ENCODE data around the gene IRS1.
A peak's percentile ranks its signal among the peaks of the same experiment; 100 is the strongest.

Gene IRS1

DNA sequence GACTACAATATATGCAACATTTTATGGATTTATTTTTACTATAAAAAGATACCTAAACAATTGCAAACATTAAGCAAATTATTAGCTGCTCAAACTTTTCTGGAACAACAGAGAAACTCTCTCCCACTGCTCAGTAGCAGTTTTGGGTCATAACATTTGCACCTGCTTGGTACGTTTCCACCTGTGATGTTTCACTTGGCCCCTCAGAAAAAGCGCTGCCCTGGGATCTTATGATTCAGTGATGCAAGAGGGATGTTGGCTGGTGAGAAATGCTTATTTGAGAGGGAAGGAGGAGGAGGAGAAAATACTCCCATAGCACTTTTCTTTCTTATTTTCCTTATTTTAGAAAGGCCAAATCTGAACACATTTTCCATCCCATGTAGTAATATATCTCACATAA is 9.2 kb downstream of the IRS1 start:
- no peak for DNase-seq

GRCh38 chr2:226790011-226790410 is 9.6 kb downstream of the IRS1 start:
- DNase-seq = no peak

DNA sequence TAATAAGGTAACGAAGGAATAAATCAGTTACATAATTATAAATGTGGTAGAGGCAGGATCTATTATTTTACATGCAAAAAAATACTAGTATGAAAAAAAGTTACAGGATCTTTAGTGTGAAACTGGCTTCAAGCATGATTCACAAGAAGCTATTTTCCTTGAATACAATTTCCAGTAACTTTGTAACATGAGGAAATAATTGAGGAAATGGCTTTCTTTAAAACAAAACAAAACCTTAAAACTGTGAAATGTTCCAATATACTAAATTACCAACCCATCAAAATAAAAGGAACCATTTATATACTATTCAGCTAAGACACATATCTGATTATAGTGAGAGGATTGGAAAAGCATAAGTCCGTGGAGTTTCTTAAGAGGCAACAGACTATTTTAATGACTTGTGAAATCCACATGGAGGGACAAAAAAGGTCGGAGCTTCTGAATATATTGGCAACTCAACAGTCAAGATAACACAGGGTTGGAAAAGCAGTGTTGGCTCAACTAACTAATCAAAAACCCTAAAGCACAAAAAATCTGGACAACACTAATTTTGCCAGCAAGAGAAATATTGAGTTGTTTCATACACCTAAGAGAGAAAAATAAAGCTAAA is 10.6 kb downstream of the IRS1 start:
- DNase-seq = no peak

GRCh38 chr2:226788064-226788463 is 11.6 kb downstream of the IRS1 start:
- no peak for DNase-seq

- DNase-seq = no peak
These were observed 15.7 kb downstream of the IRS1 start for GRCh38 chr2:226783885-226784284.

DNA sequence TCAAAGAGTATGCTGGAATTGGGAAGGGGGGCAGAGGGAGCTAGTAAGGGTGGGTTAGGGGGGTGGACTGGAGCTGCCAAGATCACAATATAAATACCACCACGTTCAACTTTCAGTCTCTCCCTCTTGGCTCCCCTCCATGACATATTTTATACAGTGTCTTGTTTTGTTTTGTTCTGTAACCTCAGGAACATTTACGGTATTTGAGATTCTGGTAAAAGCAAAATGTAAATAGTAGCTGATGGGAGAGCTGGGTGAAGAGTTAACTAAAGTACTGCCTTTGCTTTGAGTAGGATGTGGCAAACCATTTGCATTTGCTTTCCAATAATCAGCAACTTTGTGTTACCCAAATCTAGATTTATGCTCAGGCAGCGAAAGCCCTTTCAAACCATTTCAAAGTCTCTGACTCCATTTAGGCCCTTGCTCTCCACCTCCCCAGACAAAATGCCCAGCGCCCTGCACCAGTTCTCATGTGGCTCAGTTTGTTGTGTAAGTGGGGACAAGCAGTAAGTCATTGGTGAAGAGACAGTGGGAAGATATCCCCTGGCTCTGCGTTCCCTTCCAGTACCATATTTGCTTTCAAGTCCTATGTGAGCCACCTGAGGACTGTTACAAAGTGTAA is 17.4 kb downstream of the IRS1 start:
- no peak for DNase-seq

GRCh38 chr2:226780431-226780830 is 19.2 kb downstream of the IRS1 start:
- no peak for DNase-seq

DNA sequence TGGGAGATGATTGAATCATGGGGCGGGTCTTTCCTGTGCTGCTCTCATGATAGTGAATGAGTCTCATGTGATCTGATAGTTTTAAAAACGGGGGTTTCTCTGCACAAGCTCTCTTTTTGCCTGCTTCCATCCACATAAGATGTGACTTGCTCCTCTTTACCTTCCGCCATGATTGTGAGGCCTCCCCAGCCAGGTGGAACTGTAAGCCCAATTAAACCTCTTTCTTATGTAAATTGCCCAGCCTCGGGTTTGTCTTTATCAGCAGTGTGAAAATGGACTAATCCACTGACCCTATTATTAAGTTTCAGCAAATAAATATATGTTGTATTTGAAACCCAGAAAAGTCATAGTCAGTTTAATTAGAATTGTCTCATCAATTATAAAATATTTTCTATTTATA is 22.0 kb downstream of the IRS1 start:
- DNase-seq = no peak

DNA sequence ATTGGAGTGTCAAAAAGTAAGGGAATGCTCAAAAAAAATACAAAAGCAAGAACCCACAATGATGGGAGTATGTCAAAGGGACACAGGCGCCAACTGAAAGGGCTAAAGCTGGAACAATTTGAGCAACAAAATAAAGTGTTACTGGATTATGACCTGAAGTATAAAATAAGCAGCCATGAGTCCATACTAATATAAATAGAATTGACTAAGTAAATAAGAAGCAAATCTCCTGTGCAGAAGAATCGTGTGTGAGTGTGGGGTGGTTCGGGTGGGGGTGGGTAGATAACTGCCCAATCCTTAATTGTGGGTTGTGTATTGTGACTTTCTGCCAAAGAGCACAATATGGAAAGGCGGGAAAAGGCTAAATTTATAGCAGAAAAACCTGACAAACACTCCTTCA is 23.5 kb downstream of the IRS1 start:
- DNase-seq = no peak

DNA sequence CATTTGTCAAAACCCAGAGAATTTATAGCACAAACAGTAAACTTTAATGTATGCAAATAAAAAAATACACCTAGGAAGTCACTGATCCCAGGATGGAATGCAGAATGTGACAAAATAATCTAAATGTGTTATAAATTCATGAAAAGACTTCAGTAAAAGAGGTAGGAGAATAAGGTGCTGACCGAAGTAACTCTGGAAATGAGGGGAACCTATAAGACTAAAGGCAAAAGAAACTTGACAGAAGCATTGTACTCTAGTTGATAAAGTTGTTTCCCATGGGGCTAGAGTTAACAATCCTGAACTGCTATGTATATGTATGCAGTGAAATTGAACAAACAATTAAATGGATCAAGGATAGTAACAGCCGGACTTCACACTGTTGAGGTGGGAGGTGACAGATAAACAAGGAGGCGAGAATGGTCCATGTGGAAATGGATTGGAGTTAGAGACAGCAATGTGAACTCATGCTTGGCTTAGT is 24.5 kb downstream of the IRS1 start:
- no peak for DNase-seq

- DNase-seq = no peak
These were observed 26.3 kb downstream of the IRS1 start for GRCh38 chr2:226773291-226773690.

DNA sequence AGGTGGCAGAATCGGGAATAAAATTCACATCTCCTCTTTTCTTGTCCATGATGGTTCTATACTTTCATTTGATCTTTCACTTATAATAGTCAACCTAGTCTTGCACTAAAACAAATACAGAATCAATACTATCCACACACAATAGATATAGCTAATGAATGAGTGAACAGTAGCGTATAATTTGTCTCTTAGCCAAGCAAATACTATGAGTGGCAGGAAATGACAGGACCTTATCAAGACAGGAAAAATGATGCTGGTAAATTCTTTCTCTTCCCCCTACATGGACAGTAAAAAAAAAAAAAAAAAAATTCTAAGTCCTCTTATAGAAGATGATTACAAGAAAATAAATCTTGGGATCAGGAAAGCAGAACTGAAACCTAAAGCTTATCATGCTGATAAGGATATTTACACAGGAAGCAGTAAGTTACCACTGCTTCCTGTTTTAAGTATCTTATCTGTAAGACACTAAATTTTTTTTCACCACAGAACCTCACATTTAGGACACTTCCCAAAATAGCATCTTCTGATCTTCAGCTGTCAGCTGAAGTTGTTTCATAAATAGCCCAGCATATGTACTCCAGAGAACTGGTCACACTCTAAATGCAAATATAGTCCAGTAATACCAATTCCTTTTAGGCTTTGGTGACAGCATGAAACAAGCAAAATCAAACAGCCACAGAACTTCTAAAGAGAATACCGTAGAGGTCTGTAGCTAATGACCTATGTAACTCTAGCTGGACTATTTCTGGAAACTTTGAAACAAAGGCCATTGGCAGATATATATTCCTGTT is 27.0 kb downstream of the IRS1 start:
- DNase-seq = peak; percentile 69

- DNase-seq = no peak
These were observed 28.6 kb downstream of the IRS1 start for GRCh38 chr2:226771067-226771466.

DNA sequence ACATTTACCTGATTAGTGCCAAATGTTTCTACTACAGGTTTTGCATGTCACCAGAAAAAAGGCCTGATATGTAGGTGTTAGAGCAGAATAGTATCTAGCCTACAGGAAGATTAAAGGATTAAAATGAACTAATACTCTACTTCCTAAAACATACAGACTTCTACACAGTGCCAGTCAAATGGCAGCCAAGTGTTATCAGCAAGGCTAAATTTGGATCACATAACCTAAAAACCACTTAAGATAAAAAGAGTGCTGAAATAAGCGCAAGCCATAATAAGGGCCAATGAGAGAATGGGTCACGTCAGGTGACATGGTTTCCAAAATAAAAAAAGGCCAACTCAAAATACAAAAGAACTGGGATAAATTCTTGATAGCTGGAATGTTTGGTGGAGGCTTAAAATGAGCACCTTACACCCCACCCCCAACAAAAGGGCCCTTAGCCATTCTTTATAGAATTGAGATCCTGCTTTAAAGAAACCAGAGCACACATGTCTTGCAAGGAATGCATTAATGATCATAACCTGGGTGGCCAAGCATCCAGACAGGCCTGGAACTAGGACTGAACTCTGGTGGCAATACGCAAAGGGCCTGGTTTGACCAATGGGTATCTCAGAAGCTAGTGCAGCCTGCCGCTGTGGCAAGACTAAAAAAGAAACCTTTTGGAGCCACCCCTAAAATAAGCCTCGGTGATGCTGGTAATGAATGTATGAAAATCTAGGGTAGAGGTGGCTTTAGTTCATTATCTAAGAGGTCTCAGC is 32.4 kb downstream of the IRS1 start:
- no peak for DNase-seq

DNA sequence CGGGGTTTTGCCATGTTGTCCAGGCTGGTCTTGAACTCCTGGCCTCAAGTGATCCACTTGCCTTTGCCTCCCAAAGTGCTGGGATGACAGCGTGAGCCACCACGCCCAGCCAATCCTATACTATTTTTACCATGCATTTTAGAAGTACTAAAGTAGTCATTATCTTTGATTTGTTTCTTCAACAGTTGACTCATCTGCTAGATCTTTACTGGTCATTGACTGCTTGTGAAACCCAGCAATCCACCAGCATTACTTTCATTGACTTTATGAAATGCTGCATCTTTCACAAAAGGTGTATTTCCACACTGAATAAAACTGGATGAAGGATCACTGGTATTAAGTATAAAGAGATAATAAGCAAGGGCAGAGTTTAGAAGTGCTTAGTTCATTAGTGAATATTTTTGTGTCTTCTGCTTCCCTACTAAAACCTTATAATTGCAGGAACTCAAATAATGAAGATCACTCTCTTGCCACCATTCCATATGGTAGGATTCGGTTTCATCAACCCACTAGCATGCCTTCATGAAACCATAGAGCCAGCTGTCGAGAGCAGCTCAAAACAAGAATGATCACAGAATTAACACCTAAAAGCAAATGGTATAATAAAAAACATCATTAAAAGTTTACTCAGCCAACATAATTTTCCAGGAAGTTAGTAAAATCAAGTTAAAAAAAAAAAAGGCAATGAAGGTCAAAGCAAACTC is 33.1 kb downstream of the IRS1 start:
- DNase-seq = no peak

DNA sequence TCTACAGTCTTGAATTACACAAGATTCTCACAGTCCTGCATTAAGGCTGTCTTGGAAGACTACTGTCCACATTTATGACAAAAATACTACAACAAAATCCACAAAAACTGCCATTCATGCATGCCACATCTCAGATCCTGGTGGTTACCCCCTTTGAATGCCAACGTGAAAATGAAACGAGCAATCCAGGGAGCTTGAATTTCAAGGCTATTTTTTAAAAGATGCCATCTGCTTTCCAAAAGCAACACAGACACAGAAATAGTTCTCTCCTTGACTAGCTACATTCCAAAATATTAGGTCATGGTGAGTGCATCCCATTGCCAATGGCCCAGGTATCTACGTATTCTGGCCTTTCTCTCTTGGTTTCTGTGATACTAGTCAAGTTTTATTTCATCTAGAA is 36.3 kb downstream of the IRS1 start:
- DNase-seq = no peak

DNA sequence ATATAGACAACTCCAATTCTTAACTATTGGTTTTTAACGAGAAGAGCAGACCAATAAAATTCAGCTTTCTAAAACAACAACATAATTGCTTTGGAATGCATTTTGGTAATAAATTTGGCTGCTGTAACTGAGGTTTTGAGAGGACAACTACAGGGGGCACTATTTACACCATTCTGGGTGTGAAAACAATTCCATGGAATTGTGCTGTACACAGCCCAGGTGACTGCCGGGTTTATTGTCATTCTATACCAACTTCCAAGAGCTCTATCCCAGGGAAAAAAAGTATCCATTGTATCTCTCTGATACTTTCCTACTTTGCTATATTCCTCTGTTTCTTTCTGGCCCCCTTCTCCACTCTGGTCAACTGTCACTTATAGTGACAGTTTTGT is 38.4 kb downstream of the IRS1 start:
- DNase-seq = no peak

- DNase-seq = no peak
These were observed 39.0 kb downstream of the IRS1 start for GRCh38 chr2:226760412-226761194.

GRCh38 chr2:226759768-226760167 is 39.9 kb downstream of the IRS1 start:
- DNase-seq = no peak

- DNase-seq = no peak
These were observed 40.5 kb downstream of the IRS1 start for GRCh38 chr2:226758921-226759640.

GRCh38 chr2:226756131-226756530 is 43.5 kb downstream of the IRS1 start:
- no peak for DNase-seq
